ENCODE measurements around the gene FTO. TPM values are rescaled to one million over a fixed set of nuclear protein-coding genes. Genes with fewer than 3 reads are reported as not detected.
"Not testable (repeated sequence)": the region's sequence is repeated elsewhere in the genome, so short reads cannot be mapped to it uniquely, and the experiment has no call there.

Gene FTO
- total RNA-seq, 1 donor from 2014 or later = 91.0 TPM

GRCh38 chr16:53855511-53855910 lies 151.6 kb downstream of the FTO start:
- no peak for DNase-seq (ENCODE audit: low spot score)

DNA sequence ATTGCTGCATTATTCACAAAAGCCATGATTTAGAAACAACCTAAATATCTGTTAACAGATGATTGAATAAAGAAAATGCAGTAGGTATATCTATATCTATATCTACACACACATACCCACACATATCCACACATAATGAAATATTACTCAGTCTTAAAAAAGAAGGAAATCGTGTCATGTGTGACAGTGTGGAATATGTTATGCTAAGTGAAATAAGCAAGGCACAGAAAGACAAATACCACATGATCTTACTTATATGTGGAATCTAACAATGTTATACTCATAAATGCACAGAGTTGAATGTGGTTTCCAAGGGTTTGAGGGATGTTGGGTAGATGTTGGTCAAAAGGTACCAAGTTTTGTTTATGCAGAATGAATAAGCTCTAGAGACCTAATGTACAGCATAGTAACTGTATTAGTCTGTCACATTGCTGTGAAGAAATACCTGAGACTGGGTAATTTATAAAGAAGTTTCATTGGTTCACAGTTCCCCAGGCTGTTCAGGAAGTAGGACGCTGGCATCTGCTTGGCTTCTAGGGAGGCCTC lies 156.1 kb downstream of the FTO start:
- no peak for DNase-seq (ENCODE audit: low spot score)

- DNase-seq (ENCODE audit: low spot score) = no peak
Measured at GRCh38 chr16:53863861-53864260, 159.9 kb downstream of the FTO start.

DNA sequence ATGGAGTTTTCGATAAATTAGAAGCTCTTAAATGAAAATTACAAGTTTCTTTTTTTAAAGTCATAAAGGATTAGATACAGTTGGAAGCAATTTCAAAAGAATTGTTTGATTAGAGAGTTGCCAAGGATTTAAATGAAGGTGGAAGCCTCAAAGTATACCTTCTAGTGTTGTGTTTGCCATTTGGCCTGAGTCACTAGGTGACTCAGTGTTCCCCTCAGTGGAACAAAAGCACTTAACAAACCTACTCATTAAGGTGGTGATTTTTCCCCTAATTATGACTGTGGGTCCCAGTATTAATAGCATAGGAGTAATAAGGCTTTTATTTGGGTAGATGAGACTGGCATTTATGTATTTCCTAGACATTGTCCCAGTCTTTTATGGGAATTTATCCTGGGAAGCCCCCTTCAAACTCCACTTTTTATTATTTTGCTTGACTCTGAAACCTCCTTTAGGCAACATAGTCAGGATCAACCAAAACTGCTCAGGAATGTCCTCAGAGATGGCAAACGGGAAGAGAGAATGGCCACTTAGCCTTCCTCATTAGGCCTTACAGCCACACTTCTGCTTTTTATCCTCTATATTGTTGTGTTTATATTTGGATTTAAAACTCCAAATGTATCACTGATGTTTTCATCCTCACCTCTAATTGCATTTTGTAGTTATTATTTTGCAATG lies 161.0 kb downstream of the FTO start:
- DNase-seq (ENCODE audit: low spot score) = no peak

GRCh38 chr16:53865494-53865863 lies 161.5 kb downstream of the FTO start:
- DNase-seq (ENCODE audit: low spot score) = no peak

DNA sequence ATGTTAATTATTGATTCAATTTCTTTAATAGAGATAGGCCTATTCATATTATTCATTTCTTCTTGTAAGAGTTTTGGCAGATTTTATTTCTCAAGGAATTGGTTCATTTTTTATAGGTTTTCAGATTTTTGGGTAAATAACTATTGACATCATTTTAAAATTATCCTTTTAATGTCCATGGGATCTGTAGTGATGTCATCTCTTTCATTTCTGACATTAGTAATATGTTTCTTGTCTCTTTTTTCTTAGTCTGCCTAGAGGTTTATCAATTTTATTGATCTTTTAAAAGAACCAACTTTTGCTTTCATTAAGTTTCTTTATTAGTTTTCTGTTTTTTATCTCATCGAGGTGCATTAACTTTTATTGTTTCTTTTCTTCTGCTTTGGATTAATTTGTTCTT lies 162.6 kb downstream of the FTO start:
- no peak for DNase-seq (ENCODE audit: low spot score)

GRCh38 chr16:53870831-53871230 lies 166.9 kb downstream of the FTO start:
- DNase-seq (ENCODE audit: low spot score) = no peak

GRCh38 chr16:53872248-53873221 lies 168.6 kb downstream of the FTO start:
- no peak for DNase-seq (ENCODE audit: low spot score)

GRCh38 chr16:53876811-53877210 lies 172.9 kb downstream of the FTO start:
- no peak for DNase-seq (ENCODE audit: low spot score)

DNA sequence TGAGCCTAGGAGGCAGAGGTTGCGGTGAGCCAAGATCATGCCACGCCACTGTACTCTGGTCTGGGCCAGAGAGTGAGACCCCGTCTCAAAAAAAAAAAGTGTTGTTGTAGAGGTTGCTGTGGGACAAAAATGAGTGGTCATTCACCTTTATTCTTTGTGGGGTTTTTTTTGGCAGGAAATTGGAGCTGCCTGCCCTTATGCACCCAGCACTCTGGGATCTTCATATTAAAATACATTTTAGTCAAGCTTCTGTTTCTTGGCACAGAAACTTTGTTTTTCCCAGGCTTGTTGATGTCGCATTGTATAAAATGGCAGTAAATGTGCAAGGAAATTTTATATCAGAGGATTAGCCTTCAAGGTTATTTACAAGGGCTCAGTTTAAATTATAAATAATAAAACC lies 174.3 kb downstream of the FTO start:
- DNase-seq (ENCODE audit: low spot score) = no peak

- no peak for DNase-seq (ENCODE audit: low spot score)
Measured at GRCh38 chr16:53881371-53881770, 177.4 kb downstream of the FTO start.

- no peak for DNase-seq (ENCODE audit: low spot score)
Measured at GRCh38 chr16:53882310-53882709, 178.4 kb downstream of the FTO start.

DNA sequence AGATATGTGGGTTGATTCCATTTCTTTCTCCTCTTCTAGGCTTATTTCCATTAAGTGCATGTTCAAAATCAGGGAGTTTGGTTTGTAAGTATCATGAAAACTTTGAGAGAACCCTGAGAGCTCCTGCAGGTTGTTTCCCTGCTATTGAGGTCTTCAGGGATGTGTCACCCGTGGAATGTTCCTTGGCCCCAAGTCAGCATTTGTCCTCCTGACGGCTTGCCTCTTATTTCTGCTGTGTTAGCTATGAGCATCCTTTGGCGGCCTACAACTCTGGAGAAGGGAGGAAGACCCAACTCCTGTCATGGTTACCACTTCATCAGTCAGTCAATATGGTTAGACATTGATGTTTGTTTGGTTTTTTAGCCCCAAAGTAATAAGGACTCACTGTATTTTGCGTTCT lies 180.8 kb downstream of the FTO start:
- DNase-seq (ENCODE audit: low spot score) = no peak

DNA sequence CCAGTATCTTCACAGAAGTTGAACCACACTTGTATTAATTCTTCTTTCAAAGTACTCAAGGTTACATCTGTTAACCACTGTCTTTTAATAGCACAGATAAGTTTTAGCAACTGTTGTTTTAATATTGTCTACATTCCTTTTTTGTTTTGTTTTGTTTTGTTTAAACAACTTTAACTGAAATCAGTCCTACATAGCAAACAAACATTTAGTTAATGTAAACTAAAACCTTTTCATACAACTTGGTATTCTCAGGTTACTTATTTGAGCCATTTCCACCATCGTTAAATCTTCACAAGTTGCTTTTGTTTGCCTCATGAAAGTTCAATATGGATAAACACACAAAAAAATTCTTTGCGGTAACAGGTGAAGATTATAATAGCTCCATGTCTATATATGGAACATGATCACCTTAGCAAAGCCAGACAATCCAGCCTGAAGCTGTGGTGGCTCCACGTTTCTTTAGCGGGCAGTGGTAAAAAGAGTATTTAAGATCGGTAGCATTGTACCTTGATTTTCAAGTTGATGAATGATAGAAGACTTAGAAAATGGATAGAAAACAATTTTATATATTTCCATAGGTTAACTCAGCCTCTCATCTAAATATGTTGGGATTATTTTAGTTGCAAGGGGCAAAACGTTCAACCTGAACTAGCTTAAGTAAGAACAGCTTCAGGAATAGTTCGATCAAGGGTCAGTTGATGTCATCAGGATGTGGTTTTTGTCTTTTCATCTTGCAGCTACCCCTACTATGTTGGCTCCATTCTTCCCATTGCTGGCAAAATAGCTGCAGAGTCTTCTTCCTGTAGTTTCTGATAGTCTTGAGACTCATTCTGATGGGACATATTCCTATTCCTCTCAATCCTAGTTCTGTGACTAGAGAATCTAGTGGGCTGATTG lies 182.8 kb downstream of the FTO start:
- no peak for DNase-seq (ENCODE audit: low spot score)

DNA sequence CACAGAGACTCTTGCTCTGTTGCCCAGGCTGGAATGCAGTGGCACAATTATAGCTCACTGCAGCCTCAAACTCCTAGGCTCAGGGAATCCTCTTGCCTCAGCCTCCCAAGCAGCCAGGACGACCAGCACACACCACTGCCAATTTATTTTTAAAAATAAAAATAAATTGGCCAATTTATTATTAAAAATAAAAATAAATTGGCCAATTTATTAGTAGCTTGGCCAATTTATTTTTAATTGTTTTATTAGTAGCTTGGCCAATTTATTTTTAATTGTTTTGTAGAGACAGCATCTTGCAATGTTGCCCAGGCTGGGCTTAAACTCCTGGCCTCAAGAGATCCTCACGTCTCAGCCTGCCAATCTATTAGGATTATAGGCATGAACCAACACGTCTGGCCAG lies 184.3 kb downstream of the FTO start:
- DNase-seq (ENCODE audit: low spot score) = no peak

DNA sequence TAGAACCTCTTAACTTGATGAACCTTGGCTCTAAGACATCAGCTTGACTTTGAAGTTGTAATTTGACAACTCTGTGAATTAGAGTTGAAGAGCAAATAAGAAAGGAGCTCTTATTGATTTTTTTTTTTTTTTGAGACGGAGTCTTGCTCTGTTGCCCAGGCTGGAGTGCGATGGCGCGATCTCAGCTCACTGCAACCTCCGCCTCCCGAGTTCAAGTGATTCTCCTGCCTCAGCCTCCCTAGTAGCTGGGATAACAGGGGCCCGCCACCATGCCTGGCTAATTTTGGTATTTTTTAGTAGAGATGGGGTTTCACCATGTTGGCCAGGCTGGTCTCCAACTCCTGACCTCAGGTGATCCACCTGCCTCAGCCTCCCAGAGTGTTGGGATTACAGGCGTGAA lies 186.9 kb downstream of the FTO start:
- not testable (repeated sequence) for DNase-seq (ENCODE audit: low spot score)

DNA sequence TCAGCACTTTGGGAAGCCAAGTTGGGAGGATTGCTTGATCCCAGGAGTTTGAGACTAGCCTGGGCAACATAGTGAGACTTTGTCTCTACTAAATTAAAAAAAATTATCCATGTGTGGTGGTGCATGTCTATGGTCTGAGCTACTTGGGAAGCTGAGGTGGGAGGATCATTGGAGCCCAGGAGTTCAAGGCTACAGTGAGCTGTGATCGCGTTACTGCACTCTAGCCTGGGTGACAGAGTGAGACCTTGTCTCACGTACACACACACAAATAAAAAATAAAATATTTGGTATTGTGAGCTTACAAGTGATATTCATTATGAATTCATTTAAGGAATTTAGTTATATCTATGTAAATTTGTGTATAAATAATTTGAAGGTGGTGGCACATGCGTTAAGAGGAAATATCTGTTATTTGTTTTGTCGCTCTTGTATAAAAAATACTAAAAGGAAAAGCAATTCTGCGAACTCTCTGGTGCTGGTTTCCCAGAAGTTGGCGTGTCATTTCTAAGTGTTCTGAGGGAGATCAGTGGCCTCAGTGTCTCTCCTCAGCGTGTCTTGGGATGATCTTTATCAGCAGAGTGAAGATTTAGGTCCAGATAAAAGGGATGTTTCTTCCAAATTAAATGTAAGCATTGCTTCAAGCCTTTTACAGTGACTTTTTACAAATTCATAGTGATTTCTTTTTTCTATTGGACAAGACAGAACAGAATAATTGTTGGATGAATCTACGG lies 187.6 kb downstream of the FTO start:
- no peak for DNase-seq (ENCODE audit: low spot score)

GRCh38 chr16:53892155-53892554 lies 188.2 kb downstream of the FTO start:
- DNase-seq (ENCODE audit: low spot score) = no peak

DNA sequence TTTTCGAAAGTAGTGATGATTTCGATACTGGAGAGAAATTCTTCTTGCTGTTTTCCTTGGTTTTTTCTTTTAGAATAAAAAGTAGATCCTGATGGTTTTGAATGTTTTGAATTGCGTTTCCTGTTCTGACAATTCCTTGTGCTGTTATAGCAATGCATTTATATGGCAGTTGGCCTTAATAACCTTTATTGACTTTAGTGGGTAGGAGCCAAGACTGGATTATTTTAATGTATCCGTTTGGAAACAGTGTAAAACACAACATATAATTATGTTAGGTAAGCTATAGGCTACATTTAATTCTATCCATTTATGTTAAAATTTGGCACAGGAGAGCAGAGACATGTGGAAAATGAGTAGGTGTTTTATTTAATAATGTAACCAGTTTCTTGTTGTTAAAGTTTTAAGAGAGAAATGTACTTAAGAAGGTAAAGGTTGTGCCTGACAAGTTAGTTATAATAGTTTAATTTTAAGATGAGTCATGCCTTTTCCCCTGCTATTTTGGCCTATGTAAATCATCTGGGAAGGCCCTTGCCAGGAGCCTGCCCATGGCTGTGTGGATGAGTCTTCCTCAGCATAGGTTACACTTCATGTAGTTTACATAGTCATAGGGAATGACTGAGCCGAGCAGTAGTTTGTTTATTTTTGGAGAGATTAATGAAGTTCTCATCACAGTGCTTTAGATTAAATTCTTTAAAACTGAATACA lies 189.9 kb downstream of the FTO start:
- DNase-seq (ENCODE audit: low spot score) = no peak

GRCh38 chr16:53894686-53895085 lies 190.7 kb downstream of the FTO start:
- no peak for DNase-seq (ENCODE audit: low spot score)
